Heart right ventricle (tissue), 16 donors: ENCODE results near the gene GRIA3. TPM values are rescaled to one million over a fixed set of nuclear protein-coding genes. Genes with fewer than 3 reads are reported as not detected.

Source experiments
- ATAC-seq, 8 donors: fragments of 200-7000 bp; cut with Tn5 transposase; one replicate each; pipeline ENCODE4 v1.9.1; 2020; ENCODE audit warnings: mild to moderate bottlenecking in 8 of 8, moderate library complexity in 8 of 8, moderate number of reproducible peaks in 1 of 8
- DNase-seq, 2 donors: peaks; one replicate each; pipeline ENCODE4 v3.0.0-alpha.2; 2020
- H3K27ac ChIP-seq, 10 donors: fragments of 200-600 bp; sonication (generic) in 2 of 10; one replicate each; pipeline versions ENCODE4 v1.5.0 to v1.8.0; 2020 to 2022; ENCODE audit warnings: mild to moderate bottlenecking in 3 of 10
- H3K27me3 ChIP-seq, 7 donors: fragments of 200-600 bp; one replicate each; pipeline ENCODE4 v1.8.0; 2021 to 2022; ENCODE audit warnings: mild to moderate bottlenecking in 2 of 7
- H3K36me3 ChIP-seq, 9 donors: fragments of 200-600 bp; sonication (generic) in 1 of 9; one replicate each; pipeline versions ENCODE4 v1.5.0 to v1.8.0; 2020 to 2022; ENCODE audit warnings: mild to moderate bottlenecking in 2 of 9
- H3K4me1 ChIP-seq, 9 donors: fragments of 200-600 bp; sonication (generic) in 1 of 9; one replicate each; pipeline versions ENCODE4 v1.5.0 to v1.8.0; 2020 to 2022; ENCODE audit warnings: mild to moderate bottlenecking in 4 of 9
- H3K4me3 ChIP-seq, 10 donors: fragments of 200-600 bp; sonication (generic) in 2 of 10; one replicate each; pipeline versions ENCODE4 v1.5.0 to v1.8.0; 2020 to 2022; ENCODE audit warnings: mild to moderate bottlenecking in 7 of 10, moderate library complexity in 2 of 10
- H3K9me3 ChIP-seq, 11 donors: fragments of 200-600 bp in 10 of 11; sonication (generic) in 2 of 11; one replicate each; pipeline versions ENCODE4 v1.5.0 to v1.8.0; 2013 to 2022; ENCODE audit warnings: mild to moderate bottlenecking in 2 of 11, control low read depth in 1 of 11, moderate library complexity in 1 of 11
- WGBS, 2 donors: extraction: QIAGEN DNeasy Blood & Tissue Kit; methylation state at CpG; one replicate each; pipeline ENCODE4 v1.1.7; 2013; ENCODE audit warnings: inconsistent platforms in 1 of 2; 5-methylcytosine and 5-hydroxymethylcytosine counted together
- intact Hi-C, 10 donors: fragments of 100-400 bp; cut with DNase I; formaldehyde crosslinking; loops; one replicate each; pipeline versions ENCODE4 v1.11.1 to v1.14.2; 2022
- polyA plus RNA-seq, 2 donors: library from polyadenylated mRNA; stranded (reverse); fragments of 200-250 nt; gene quantifications; one replicate each; pipeline ENCODE4 v1.2.3, GENCODE V29; 2013
- total RNA-seq, 10 donors: library from RNA; stranded (reverse); fragmentation: NEBNext Ultra II Directional in 3 of 10; extraction: Animal tissue kit (Norgen Biotek cat#: 25700) in 3 of 10; gene quantifications; one replicate each; pipeline versions ENCODE4 v1.2.1 to v1.2.4, GENCODE V29; 2021 to 2023
- TF ChIP-seq, protein P1 (sequence below), 9 donors: fragments of 200-600 bp; sonication (generic) in 2 of 9; IDR thresholded peaks; one replicate each; pipeline versions ENCODE4 v1.5.0 to v1.8.0; 2021 to 2022; ENCODE audit warnings: antibody characterized with exemption in 9 of 9, mild to moderate bottlenecking in 5 of 9, moderate library complexity in 1 of 9
- donor health status: Arrhythmogenic right ventricular cardiomyopathy.
- donor health status: ischemic (EF 13 %, LVEDD 7.1; RV severe dilation, severe dysfunction).
- donor health status: healthy with polysubstance abuse.
- donor health status: DM: no; HTN: yes; CAD: no.
- donor health status: DM: no; HTN: no; CAD: no.
- donor health status: ischemic (EF 25% LVEDD 6.9; RV normal size, moderate dysfunction).
- donor health status: ischemic (EF 25% LVEDD 5.7; RV mildly dilated, moderate dysfunction).
- donor health status: healthy.
- donor health status: DM: yes; HTN: yes; CAD: no.
- donor health status: Ischemic cardiomyopathy.
- donor health status: ischemic (EF 35%, LVEDD 5.7; RV mildly dilated, moderate dysfunction).
- donor health status: nonischemic (EF 11% LVEDD 7.7; RV severe dilation, severe dysfunction).
- donor health status: DM: yes; HTN: yes; CAD: no.
- donor health status: PGD.
- donor health status: ischemic (EF 29% LVEDD 5.4; RV normal size, mild dysfunction).
- donor health status: nonischemic (EF 23%, LVEDD 6.1; RV moderate dilation, normal function).

The GRIA3 gene
- total and polyA plus RNA-seq, 12 donors, result 0.06 to 12.4 (median 1.2) TPM

DNA sequence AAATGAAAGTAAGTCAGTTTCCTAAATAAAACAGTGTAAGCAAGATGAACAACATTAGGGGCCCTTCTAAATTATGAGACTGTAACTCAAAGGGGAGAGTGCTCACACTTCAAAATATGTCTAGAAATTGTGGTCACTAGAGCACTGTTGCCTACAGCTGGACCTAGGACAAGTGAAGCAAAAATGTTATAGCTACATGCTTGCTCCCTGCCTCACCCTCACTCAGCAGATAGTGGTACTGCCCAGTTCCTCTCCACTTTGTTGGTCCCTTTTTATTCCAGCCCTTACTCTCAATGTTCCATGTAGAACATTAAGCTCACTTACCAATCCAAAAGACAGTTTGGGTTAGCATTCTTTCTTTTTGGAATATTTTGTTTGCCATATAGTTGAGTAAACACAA, 147.3 kb downstream of the GRIA3 start:
- Histone ChIP-seq H3K4me1 (no peaks in the 10 kb centered on the region), H3K9me3 (no peaks in the 10 kb centered on the region), H3K4me3 (no peak overlapping the region), H3K27ac (no peak overlapping the region), H3K36me3 (no peaks in the 10 kb centered on the region), H3K27me3 (no peaks in the 10 kb centered on the region)
- no peak for ATAC-seq
- intact Hi-C loops, result no loop called here
- TF ChIP-seq, protein P1, sequence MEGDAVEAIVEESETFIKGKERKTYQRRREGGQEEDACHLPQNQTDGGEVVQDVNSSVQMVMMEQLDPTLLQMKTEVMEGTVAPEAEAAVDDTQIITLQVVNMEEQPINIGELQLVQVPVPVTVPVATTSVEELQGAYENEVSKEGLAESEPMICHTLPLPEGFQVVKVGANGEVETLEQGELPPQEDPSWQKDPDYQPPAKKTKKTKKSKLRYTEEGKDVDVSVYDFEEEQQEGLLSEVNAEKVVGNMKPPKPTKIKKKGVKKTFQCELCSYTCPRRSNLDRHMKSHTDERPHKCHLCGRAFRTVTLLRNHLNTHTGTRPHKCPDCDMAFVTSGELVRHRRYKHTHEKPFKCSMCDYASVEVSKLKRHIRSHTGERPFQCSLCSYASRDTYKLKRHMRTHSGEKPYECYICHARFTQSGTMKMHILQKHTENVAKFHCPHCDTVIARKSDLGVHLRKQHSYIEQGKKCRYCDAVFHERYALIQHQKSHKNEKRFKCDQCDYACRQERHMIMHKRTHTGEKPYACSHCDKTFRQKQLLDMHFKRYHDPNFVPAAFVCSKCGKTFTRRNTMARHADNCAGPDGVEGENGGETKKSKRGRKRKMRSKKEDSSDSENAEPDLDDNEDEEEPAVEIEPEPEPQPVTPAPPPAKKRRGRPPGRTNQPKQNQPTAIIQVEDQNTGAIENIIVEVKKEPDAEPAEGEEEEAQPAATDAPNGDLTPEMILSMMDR (IDR thresholded peaks at IDR 0.05), result no peak
- no peak for DNase-seq

DNA sequence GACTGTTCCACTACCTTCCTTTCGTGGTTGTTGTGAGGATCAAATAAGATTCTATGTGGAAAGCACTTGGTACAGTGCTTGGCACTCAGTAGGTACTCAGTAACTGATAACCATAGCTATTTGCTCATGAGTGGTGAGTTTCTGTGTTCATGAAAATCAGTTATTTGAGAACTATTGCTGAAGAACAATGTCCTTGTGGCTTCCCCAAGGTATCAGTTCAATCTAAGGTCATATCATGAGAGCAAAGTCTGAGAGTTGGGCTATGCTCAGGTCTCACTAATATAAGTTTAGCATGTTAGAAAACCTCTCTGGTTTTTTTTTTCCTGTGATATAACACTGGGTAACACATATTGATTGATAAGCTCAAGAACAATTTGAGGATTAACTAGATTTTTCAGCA, 147.8 kb downstream of the GRIA3 start:
- H3K4me1 ChIP-seq, result no peaks in the 10 kb centered on the region
- TF ChIP-seq, protein P1 (IDR thresholded peaks at IDR 0.05), result no peak
- H3K27ac ChIP-seq, result no peak overlapping the region
- ATAC-seq (no peak), DNase-seq (no peak)
- H3K4me3 ChIP-seq, result no peak overlapping the region
- H3K36me3 ChIP-seq, result no peaks in the 10 kb centered on the region
- no peaks in the 10 kb centered on the region for H3K9me3 ChIP-seq
- intact Hi-C loops, result no loop called here
- 58 to 77% methylated on average over 1 of the region's 1 CpG for WGBS, 2 donors
- no peaks in the 10 kb centered on the region for H3K27me3 ChIP-seq

DNA sequence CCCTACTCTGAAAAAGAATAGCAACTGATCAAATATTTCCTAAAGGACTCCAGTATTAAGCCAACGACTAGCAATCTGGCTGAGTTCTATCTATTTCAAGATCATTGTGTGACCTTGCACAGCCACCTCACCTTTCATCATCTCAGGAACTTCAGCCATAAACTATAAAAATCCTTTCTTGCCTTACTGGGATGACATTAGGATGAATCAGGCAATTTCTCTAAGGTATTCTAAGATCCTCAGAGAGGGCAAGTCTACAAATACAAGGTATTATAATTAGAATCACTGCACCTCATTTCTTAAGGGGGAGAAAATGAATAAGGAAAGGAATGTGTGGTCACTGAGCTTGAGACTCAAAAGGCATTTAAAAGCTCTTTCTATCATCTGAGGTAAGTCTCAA, 152.6 kb downstream of the GRIA3 start:
- DNase-seq (no peak), ATAC-seq (no peak)
- Histone ChIP-seq H3K27me3 (no peaks in the 10 kb centered on the region), H3K4me1 (no peaks in the 10 kb centered on the region), H3K36me3 (no peaks in the 10 kb centered on the region), H3K4me3 (no peak overlapping the region), H3K9me3 (no peaks in the 10 kb centered on the region), H3K27ac (no peak overlapping the region)
- 66 to 86% methylated on average over 1 of the region's 1 CpG for WGBS, 2 donors
- intact Hi-C loops, result no loop called here
- TF ChIP-seq, protein P1 (IDR thresholded peaks at IDR 0.05), result no peak

DNA sequence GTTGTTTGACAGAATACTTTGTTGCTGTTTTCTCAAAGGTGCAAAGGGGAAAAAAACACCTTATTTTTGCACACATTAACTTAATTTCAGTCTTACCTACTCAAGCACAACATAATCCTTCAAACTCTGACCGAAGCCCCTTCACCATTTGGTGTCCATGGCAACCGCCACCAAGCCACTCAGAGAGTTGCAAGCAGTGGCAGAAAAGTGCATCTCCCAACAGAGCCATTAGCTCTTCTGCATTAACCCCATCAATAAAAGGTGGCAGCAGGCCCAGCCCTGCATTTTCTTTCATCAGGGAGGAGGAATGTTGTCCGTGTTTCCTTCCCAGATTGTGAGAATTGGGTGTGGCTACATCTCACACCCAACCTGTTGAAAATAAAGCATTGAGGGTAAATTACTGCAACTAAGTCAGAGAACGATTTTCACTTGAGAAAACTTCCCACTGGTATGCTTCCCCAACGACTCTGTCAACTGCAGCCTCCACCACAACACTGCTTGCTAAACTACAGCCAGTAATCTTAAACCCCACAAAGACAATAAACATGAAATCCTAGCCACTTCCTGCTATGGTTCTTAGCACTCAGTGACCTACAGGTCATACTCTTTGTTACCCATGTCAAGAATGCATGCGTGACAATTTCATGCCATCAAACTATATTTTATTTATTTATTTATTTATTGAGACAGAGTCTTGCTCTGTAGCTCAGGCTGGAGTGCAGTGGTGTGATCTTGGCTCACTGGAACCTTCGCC, 154.0 kb downstream of the GRIA3 start:
- intact Hi-C loops, result no loop called here
- Histone ChIP-seq H3K9me3 (no peaks in the 10 kb centered on the region), H3K4me1 (no peaks in the 10 kb centered on the region), H3K4me3 (no peak overlapping the region), H3K27me3 (no peaks in the 10 kb centered on the region), H3K27ac (no peak overlapping the region), H3K36me3 (no peaks in the 10 kb centered on the region)
- ATAC-seq (no peak), DNase-seq (no peak)
- 65 to 66% methylated on average over 7 of the region's 7 CpGs for WGBS, 2 donors
- TF ChIP-seq, protein P1 (IDR thresholded peaks at IDR 0.05), result no peak
